A673 (cell line): Measurements from ENCODE around the gene ARHGEF40.
A peak's percentile ranks its signal among the peaks of the same experiment; 100 is the strongest.

Source experiments
- CTCF ChIP-seq: fragments of 300-800, 200-600 bp; sonication (generic); conservative IDR thresholded peaks from 2 replicates; pipeline ENCODE4 v1.5.1; 2017; ENCODE audit warnings: low read depth, mild to moderate bottlenecking, antibody characterized with exemption, low read length, moderate library complexity, mixed read lengths
- EZH2 ChIP-seq: fragments of 200-600 bp; sonication (generic); IDR thresholded peaks from 2 replicates; pipeline ENCODE4 v1.6.1; 2017; ENCODE audit warnings: borderline replicate concordance, low read depth, mild to moderate bottlenecking, mixed read lengths, antibody characterized with exemption, low read length; ENCODE audit not compliant: poor library complexity, severe bottlenecking

GRCh38 chr14:21106498-21107282, 36.6 kb downstream of the ARHGEF40 start:
- peak; percentile 97 for TF ChIP-seq CTCF
- TF ChIP-seq EZH2: no peak
